ENCODE data around the gene GMIP.

- TF ChIP-seq EZH2 (IDR thresholded peaks at IDR 0.05; ENCODE audit: low read length, missing control alignments), result no peak
- TF ChIP-seq CTCF (conservative IDR thresholded peaks at IDR 0.05 in 1 of 2, IDR thresholded peaks at IDR 0.05 in 1 of 2; ENCODE audit: low read depth in 1 of 2, low read length in 2 of 2), result no peak
Measured at GRCh38 chr19:19679176-19680073, 36.0 kb upstream of the GMIP start.

Measured in fibroblast of lung (primary cell).